Keratinocyte (primary cell): Measurements from ENCODE around the gene ZSWIM7. TPM values are rescaled to one million over a fixed set of nuclear protein-coding genes. Genes with fewer than 3 reads are reported as not detected.

Source experiments
- DNase-seq: peaks from one replicate; pipeline ENCODE4 v3.0.0-alpha.2; 2011; ENCODE audit warnings: low read depth, missing footprints, low spot score
- FAIRE-seq: peaks from 2 replicates; lab custom pipeline; 2011; peaks lifted over from hg19 to GRCh38; lab: Jason Lieb, UNC
- H2AFZ ChIP-seq: 2 replicates; pipeline ENCODE4 v1.6.0; 2012; ENCODE audit warnings: low read length, control low read depth, inconsistent platforms; ENCODE audit not compliant: control insufficient read depth
- H3K27ac ChIP-seq: 2 replicates; pipeline ENCODE4 v1.5.1; 2011; ENCODE audit warnings: low read length; ENCODE audit not compliant: control insufficient read depth, insufficient read depth
- H3K27me3 ChIP-seq: 3 replicates; pipeline ENCODE4 v1.6.0; 2011; ENCODE audit warnings: low read length; ENCODE audit not compliant: control insufficient read depth, insufficient read depth; ENCODE audit errors: extremely low read depth
- H3K36me3 ChIP-seq, 2 experiments: 2 replicates in 1 of 2; 3 replicates in 1 of 2; pipeline ENCODE4 v1.5.1; 2011; ENCODE audit warnings: low read length in 2 of 2, mild to moderate bottlenecking in 1 of 2; ENCODE audit not compliant: control insufficient read depth in 2 of 2, insufficient read depth in 2 of 2; ENCODE audit errors: extremely low read depth in 1 of 2
- H3K4me1 ChIP-seq: 3 replicates; pipeline ENCODE4 v1.5.1; 2011; ENCODE audit warnings: low read length; ENCODE audit not compliant: control insufficient read depth, insufficient read depth; ENCODE audit errors: extremely low read depth
- H3K4me2 ChIP-seq: 3 replicates; pipeline ENCODE4 v1.6.0; 2011; ENCODE audit warnings: low read depth, low read length; ENCODE audit not compliant: control insufficient read depth, insufficient read depth; ENCODE audit errors: extremely low read depth
- H3K4me3 ChIP-seq, 3 experiments: fragments of 200-600 bp in 1 of 3; sonication (generic) in 1 of 3; 2 replicates in 2 of 3; 3 replicates in 1 of 3; pipeline ENCODE4 v1.5.1; 2011 to 2016; ENCODE audit warnings: low read length in 3 of 3, mild to moderate bottlenecking in 3 of 3, control low read depth in 2 of 3, inconsistent platforms in 1 of 3, low read depth in 1 of 3, mixed read lengths in 1 of 3, mixed run types in 1 of 3, moderate library complexity in 1 of 3; ENCODE audit not compliant: control insufficient read depth in 2 of 3, insufficient read depth in 2 of 3; ENCODE audit errors: extremely low read depth in 1 of 3
- H3K79me2 ChIP-seq: 2 replicates; pipeline ENCODE4 v1.6.0; 2012; ENCODE audit warnings: low read length; ENCODE audit not compliant: control insufficient read depth, insufficient read depth
- H3K9ac ChIP-seq: 3 replicates; pipeline ENCODE4 v1.6.0; 2011; ENCODE audit warnings: low read length; ENCODE audit not compliant: control insufficient read depth, insufficient read depth; ENCODE audit errors: extremely low read depth
- H3K9me1 ChIP-seq: 3 replicates; pipeline ENCODE4 v1.6.0; 2011; ENCODE audit warnings: low read length; ENCODE audit not compliant: control insufficient read depth, insufficient read depth; ENCODE audit errors: extremely low read depth
- H3K9me3 ChIP-seq: 2 replicates; pipeline ENCODE4 v1.5.1; 2012; ENCODE audit warnings: low read depth, low read length; ENCODE audit not compliant: control insufficient read depth
- H4K20me1 ChIP-seq: 3 replicates; pipeline ENCODE4 v1.6.0; 2011; ENCODE audit warnings: low read length; ENCODE audit not compliant: control insufficient read depth, insufficient read depth; ENCODE audit errors: extremely low read depth
- EZH2 ChIP-seq: IDR thresholded peaks from one replicate; pipeline ENCODE4 v1.6.1; 2012; ENCODE audit warnings: inconsistent platforms, mild to moderate bottlenecking, low read length, moderate library complexity
- dilution Hi-C: fragments of 300-500 bp; cut with MboI; formaldehyde crosslinking; loops from one replicate; pipeline ENCODE4 v1.7.0; 2020; ENCODE audit warnings: low sequenced_read_pairs; ENCODE audit not compliant: extremely low pct_ligation_motif_present
- polyA plus RNA-seq, 5 experiments: library from polyadenylated mRNA; depleted of rRNA in 3 of 5; stranded (reverse) in 3 of 5; stranded (forward) in 1 of 5; unstranded in 1 of 5; fragments of >200 nt; gene quantifications; 1 replicate in 1 of 5; 2 replicates in 3 of 5; 3 replicates in 1 of 5; pipeline versions ENCODE4 v1.2.1 to v1.2.3, GENCODE V29; 2011 to 2012; ENCODE audit warnings: missing spikeins in 2 of 5, low read depth in 1 of 5, low replicate concordance in 1 of 5
- TF ChIP-seq, protein P1 (sequence below), 3 experiments: IDR thresholded peaks in 1 of 3; conservative IDR thresholded peaks in 1 of 3; optimal IDR thresholded peaks in 1 of 3; 2 replicates in 2 of 3; 3 replicates in 1 of 3; pipeline versions ENCODE3 to v1.5.1; 2011; ENCODE audit warnings: low read length in 3 of 3, mild to moderate bottlenecking in 3 of 3, moderate library complexity in 2 of 3, control low read depth in 1 of 3, inconsistent platforms in 1 of 3; ENCODE audit not compliant: insufficient read depth in 2 of 3; ENCODE audit errors: extremely low read depth in 1 of 3

Gene ZSWIM7
- polyA plus RNA-seq, 1 donor (not counting 4 experiments of a cell fraction or from before 2014, with no cell fraction given): 47.1 TPM

DNA sequence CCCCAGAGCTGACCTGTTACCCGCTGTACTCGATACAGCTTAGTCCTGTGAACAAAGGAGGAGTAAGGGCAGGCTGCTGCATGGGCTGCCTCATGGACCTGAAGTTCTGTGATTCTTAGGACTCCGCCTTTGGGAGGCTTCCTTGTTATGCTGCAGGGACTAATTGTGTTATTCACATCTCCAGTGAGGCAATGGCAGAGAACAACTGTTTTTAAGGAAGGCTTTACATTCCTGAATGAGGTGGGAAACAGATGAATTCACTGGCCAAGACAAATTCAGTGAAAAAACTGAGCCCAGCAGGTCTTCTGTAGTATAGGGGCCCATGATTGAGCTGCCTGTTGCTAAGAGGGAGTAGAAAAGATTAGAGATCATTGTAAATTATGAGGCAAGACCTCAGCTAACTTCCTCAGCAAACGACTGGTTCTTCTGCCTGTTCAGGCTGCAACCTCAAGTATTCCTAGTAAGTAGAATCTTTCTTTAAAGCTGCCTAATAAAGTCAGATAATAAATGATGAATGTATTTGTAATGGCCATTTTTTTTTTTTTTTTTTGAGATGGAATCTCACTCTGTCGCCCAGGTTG, 28.3 kb downstream of the ZSWIM7 start:
- TF ChIP-seq EZH2: no peak
- FAIRE-seq (no peak), DNase-seq (no peak)
- peaks cover 93% of the 10 kb centered on the region for H3K79me2 ChIP-seq
- peaks cover 31% of the 10 kb centered on the region for H3K4me1 ChIP-seq
- H4K20me1 ChIP-seq: peaks cover 11% of the 10 kb centered on the region
- H3K9ac ChIP-seq: no peak overlapping the region
- dilution Hi-C loops: no loop called here
- H3K4me2 ChIP-seq: no peak overlapping the region
- H3K36me3 ChIP-seq: peaks cover 15 to 47% of the 10 kb centered on the region in 2 experiments
- H3K9me3 ChIP-seq: no peaks in the 10 kb centered on the region
- no peak overlapping the region for H2AFZ ChIP-seq
- H3K9me1 ChIP-seq: peaks cover 4% of the 10 kb centered on the region
- no peak overlapping the region for H3K27ac ChIP-seq
- H3K4me3 ChIP-seq: no peak overlapping the region
- no peaks in the 10 kb centered on the region for H3K27me3 ChIP-seq

DNA sequence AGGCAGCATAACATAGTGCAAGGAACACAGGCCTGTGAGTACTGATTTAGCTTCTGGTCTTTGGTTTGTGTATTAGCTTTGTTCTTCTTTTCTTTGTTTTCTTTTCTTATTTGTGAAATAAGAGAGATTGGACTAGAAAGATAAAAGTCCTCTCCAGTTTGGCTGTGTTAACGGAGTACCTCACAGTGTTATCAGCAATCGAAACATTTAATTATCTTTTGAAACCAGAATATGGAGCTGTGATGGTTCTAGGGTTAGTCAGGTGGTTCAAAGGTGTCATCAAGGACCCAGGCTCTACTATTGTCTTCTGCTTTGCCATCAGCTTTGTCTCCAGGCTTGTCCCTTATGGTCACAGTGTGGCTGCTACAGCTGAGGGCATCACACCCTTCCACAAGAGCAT, 29.0 kb downstream of the ZSWIM7 start:
- no peaks in the 10 kb centered on the region for H3K27me3 ChIP-seq
- peaks cover 15 to 45% of the 10 kb centered on the region in 2 experiments for H3K36me3 ChIP-seq
- H3K9me3 ChIP-seq: no peaks in the 10 kb centered on the region
- peaks cover 96% of the 10 kb centered on the region for H3K79me2 ChIP-seq
- H3K27ac ChIP-seq: no peak overlapping the region
- no peak overlapping the region for H3K4me2 ChIP-seq
- H3K9ac ChIP-seq: no peak overlapping the region
- FAIRE-seq (no peak), DNase-seq (no peak)
- peaks cover 4% of the 10 kb centered on the region for H3K9me1 ChIP-seq
- H3K4me3 ChIP-seq: no peak overlapping the region
- dilution Hi-C loops: no loop called here
- peaks cover 11% of the 10 kb centered on the region for H4K20me1 ChIP-seq
- H3K4me1 ChIP-seq: peaks cover 38% of the 10 kb centered on the region
- H2AFZ ChIP-seq: no peak overlapping the region
- TF ChIP-seq, protein P1, sequence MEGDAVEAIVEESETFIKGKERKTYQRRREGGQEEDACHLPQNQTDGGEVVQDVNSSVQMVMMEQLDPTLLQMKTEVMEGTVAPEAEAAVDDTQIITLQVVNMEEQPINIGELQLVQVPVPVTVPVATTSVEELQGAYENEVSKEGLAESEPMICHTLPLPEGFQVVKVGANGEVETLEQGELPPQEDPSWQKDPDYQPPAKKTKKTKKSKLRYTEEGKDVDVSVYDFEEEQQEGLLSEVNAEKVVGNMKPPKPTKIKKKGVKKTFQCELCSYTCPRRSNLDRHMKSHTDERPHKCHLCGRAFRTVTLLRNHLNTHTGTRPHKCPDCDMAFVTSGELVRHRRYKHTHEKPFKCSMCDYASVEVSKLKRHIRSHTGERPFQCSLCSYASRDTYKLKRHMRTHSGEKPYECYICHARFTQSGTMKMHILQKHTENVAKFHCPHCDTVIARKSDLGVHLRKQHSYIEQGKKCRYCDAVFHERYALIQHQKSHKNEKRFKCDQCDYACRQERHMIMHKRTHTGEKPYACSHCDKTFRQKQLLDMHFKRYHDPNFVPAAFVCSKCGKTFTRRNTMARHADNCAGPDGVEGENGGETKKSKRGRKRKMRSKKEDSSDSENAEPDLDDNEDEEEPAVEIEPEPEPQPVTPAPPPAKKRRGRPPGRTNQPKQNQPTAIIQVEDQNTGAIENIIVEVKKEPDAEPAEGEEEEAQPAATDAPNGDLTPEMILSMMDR (optimal IDR thresholded peaks at IDR 0.05 in 1 of 3, IDR thresholded peaks at IDR 0.05 in 1 of 3, conservative IDR thresholded peaks at IDR 0.05 in 1 of 3; ENCODE audit: extremely low read depth in 1 of 3, insufficient read depth in 2 of 3, low read length in 3 of 3): no peak
- TF ChIP-seq EZH2: no peak

DNA sequence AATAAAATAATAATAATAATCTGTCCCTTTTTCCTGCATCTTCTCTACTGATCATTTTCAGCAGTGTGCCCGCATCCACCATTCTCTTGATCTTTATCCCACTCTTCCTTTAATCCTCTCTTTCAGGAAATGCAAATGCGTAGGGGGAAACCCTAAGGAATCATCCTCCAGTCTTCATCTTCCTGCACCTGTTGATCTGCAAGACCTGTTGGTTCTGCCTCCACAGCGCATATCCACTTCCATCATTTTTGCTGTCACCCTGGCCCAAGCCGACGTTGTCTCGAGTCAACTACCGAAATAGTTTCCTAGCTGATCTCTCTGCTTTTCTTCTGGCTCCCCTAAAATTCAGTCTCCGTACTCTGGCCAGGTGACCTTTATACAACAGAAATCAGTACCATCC, 30.0 kb downstream of the ZSWIM7 start:
- Histone ChIP-seq H3K9me1 (peaks cover 6% of the 10 kb centered on the region), H3K27ac (no peak overlapping the region), H2AFZ (no peak overlapping the region), H3K27me3 (no peaks in the 10 kb centered on the region), H3K4me1 (peaks cover 47% of the 10 kb centered on the region), H3K4me3 (no peak overlapping the region), H3K4me2 (no peak overlapping the region), H3K9ac (no peak overlapping the region), H4K20me1 (peaks cover 13% of the 10 kb centered on the region), H3K9me3 (no peaks in the 10 kb centered on the region), H3K36me3 (peaks cover 7 to 46% of the 10 kb centered on the region in 2 experiments), H3K79me2 (peaks cover 93% of the 10 kb centered on the region)
- DNase-seq: no peak
- TF ChIP-seq, protein P1 (optimal IDR thresholded peaks at IDR 0.05 in 1 of 3, IDR thresholded peaks at IDR 0.05 in 1 of 3, conservative IDR thresholded peaks at IDR 0.05 in 1 of 3; ENCODE audit: extremely low read depth in 1 of 3, insufficient read depth in 2 of 3, low read length in 3 of 3): no peak
- no peak for TF ChIP-seq EZH2
- no peak for FAIRE-seq
- dilution Hi-C loops: no loop called here
